HG03064 (cell line): ENCODE results near the gene CCDC138.

Experiments used
- ATAC-seq: cut with Tn5 transposase; IDR thresholded peaks from one replicate; pipeline ENCODE4 v1.9.1; 2021; ENCODE audit warnings: low read depth; ENCODE audit not compliant: unreplicated experiment

The CCDC138 gene

GRCh38 chr2:108893277-108893676 lies 106.7 kb downstream of the CCDC138 start:
- no peak for ATAC-seq

DNA sequence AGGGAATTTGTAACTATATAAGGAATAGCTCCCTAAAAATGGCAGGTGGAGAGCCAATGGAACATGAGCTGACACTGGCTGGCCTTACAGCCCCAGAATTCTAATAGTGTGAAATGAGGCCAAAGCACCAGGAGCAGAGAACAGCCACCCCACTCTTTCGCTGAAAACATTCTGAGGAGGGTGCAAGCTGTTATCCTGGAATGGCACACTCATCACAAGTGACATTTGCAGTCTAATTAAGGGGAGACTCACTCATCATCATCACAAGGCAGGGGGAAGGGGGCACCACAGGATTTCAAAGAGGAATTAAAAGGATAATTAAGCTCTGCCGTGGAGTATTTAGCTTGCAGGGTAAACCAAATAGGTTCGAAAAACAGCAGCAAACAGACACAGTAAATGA lies 108.2 kb downstream of the CCDC138 start:
- ATAC-seq = no peak

DNA sequence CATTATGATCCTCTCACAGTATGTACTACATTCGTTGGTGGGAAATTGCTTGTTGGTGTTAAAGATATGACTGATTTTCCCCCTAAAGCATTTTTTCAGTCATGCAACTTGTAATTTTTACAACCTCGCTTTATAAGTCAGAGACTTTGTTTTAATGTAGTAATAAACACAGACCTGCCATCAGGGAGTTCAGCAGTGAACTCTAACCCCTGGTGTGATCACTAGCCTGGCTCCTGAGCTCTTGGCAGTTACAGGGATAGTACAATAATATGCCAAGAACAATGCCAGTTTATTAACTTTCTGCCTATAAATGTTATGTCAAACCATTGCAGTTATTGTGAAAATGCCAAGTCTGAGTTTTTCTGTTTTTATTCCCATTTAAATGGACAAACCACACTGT lies 108.6 kb downstream of the CCDC138 start:
- no peak for ATAC-seq

GRCh38 chr2:108896741-108897140 lies 110.2 kb downstream of the CCDC138 start:
- ATAC-seq = no peak

DNA sequence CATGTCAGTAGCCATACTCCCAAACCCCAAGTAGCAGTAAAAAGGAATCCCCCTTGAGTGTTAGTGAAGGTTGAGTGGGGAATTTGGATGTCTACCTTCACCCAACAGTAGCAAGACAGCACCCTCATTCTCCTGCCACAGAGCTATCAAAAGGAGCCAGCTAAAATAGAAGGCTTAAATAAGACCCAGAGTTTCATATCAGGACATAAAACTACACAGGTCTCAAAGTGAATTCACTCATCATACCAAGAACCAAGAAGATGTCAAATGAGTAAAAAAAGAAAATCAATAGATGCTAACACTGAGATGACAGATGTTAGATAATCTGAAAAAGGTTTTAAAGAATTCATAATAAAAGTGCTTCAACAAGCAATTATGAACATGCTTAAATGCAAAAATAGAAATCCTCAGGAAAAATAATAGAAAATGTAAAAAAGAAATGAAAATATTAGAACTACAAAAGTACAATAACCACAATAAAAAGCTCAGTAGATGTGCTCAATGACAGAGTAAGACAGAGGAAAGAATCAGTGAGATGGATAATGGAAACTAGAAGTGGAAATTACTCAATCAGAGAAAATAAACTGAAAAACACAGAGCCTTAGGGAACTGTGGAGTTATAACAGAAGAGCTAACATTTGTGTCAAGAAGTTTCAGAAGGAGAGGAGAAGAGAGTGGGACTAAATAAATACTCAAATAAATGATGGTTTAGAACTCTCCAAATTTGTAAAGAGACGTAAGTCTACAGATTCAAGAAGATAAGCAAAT lies 111.9 kb downstream of the CCDC138 start:
- ATAC-seq = no peak

DNA sequence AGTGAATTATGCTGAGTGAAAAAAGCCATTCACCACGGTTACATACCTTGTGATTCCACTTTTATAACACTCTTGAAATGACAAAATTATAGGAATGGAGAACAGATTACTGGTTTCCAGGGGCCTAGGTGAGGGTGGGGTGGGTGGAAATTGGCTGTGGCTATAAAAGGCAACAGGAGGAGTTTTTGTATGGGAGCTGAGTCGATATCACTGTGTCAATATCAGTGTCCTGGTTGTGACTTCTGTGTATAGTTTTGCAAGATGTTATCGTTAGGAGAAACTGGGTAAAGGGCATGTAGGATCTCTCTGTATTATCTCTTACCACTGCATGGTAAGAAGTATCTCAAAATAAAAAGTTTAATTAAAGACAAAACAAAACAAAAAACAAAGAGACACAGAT lies 118.1 kb downstream of the CCDC138 start:
- ATAC-seq = no peak

DNA sequence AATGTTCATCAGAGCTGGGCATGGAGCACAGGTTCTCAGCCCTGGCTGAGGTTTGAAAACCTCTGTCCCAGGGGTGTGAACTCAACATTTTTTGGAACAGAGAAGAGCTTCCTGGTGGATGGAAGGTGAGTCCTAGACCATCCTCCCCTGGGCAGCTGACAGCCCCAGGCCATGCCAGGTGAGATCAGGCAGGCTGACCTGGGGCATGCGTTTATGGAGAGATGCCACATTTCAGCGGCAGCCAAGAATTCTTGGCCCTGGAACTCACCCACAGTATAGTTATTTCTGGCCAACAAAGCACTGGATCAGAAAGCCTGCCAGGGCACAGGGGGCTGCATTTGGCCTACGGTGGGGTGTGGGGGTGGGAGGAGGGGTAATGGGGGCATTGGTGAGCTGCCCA lies 118.6 kb downstream of the CCDC138 start:
- ATAC-seq = no peak

DNA sequence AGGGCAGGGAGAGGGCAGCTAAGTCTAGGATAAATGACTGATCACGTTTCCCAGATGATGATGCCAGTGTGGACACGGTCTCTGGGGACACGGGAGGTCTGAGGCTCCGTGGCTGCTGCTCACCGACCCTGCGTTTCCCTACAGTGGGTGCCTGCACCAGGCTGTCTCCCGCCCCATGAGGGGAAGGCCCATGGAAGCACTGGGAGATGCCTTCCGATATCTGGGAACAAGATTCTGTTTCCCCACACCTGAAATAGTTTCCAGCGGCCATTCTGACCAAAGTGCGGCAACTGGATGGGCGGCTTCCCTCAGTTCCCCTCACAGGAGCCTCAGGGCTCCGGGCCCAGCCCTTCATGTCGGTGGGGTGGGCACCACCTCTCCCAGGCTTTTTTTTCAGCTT lies 119.3 kb downstream of the CCDC138 start:
- no peak for ATAC-seq

DNA sequence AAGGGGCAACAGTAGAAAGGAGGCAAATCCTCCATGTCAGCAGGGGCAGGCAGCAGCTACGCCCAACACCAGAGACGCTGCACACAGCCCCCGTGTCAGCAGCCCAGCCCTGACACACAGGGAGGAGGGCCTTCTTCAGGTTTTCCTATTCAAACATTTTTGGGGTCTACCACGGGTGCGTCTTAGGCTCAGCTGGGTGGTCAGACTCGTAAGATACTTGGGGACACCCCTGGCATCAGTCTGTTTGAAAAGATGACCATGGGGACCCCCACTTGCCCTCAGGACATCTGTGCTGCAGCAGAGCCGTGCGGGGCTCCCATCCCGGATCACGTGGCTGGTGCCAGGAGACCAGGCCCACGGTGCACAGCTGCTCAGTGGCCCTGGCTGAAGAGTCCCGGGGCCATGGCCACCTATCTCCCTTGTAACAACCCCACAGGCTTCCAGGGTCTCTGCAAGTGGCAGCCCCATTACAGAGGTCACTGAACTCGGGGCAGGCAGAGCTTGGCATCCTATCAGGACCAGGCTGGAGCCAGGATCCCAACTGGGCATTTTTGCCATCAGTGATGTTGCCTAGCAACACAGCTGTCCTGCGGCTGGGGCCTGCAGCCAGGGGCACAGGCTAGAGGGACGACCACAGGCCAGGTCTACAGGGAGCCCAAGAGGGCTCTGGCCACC lies 120.0 kb downstream of the CCDC138 start:
- no peak for ATAC-seq

GRCh38 chr2:108907822-108908712 lies 121.5 kb downstream of the CCDC138 start:
- no peak for ATAC-seq

- ATAC-seq = no peak
Observed at GRCh38 chr2:108908713-108909070, 122.1 kb downstream of the CCDC138 start.

GRCh38 chr2:108909275-108909823 lies 122.8 kb downstream of the CCDC138 start:
- no peak for ATAC-seq

DNA sequence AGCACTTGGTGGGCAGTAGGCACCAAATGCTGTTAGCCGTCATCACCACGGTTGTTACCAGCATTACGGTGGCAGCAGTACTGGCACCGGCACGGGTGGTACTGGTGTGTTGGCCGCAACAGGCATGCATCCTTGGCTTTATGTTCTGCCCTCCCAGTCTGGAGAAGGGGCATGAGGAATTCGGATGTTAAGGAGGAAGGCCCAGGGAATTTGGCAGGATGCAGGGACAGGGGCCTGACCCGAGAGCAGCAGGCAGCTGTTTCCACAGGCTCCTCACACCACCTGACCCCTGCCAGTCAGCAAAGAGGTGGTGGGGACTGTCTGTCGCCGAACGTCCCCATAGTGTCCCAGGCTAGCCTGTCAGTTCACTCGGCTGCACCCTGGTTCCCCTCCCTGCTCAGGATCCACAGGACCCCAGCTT lies 123.5 kb downstream of the CCDC138 start:
- ATAC-seq = no peak

- no peak for ATAC-seq
Observed at GRCh38 chr2:108910541-108911396, 124.2 kb downstream of the CCDC138 start.

- no peak for ATAC-seq
Observed at GRCh38 chr2:108911401-108911800, 124.8 kb downstream of the CCDC138 start.

GRCh38 chr2:108911807-108912628 lies 125.4 kb downstream of the CCDC138 start:
- ATAC-seq = no peak

DNA sequence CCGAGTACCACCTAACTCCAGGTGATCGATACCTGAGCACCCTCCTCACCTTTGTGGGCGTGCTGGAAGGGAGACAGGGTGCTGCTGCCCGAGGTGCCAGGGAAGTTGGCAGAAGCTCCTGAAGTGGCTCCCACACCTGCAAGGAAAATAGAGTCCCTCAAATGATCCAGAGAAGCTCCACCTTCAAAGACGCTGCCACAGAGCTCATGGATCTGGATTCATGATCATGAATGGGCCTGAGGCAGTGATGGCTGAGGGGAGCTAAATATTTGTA lies 126.0 kb downstream of the CCDC138 start:
- no peak for ATAC-seq

DNA sequence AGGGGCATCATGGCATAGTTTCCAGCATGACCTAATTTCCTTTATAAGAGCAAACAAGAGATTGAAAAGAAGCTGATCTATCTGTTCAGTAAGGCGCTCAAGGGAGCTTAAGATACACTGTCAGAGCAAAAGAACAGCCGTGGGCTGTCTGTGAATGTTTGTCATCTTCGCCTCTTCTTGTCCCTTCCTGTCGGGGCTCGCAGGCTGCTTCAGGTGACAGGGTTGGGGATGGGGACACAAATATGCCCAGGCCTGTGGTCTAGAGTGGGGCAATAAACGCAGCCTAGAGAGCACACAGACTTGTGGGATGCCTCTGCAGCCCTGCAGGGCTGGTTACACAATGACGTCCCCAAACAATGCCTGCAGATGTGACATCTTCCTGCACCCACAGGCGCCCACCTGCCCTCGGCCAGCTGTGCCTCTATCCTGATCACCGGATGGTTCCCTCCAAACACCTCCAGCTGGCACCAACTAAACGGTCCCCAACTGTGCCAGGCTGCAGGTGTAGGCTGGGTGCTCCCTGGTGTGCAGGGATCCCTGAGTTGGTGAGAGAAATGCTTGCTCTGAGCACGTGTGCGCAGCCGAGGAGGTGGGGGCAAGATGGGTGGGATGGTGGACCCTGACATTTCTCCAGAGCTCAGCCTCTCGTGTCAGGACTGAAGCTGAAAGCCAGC lies 129.7 kb downstream of the CCDC138 start:
- no peak for ATAC-seq
